ENCODE data around the gene NDUFB8.

The NDUFB8 gene

GRCh38 chr10:100506596-100507356 lies 22.9 kb downstream of the NDUFB8 start:
- Histone ChIP-seq H3K27ac (ENCODE audit: low read depth, low read length, severe bottlenecking) (no peak overlapping the region), H3K4me3 (ENCODE audit: extremely low read depth, insufficient read depth, low read length, poor library complexity, severe bottlenecking) (no peak overlapping the region), H3K36me3 (ENCODE audit: control insufficient read depth, insufficient read depth, low read length) (peaks cover 3% of the 10 kb centered on the region), H3K4me1 (ENCODE audit: control insufficient read depth, insufficient read depth, low read length, poor library complexity, severe bottlenecking) (no peaks in the 10 kb centered on the region), H3K9me3 (ENCODE audit: control insufficient read depth, low read length) (no peaks in the 10 kb centered on the region)
- WGBS, 2 experiments (ENCODE audit: insufficient coverage in 2 of 2): 92 to 94% methylated on average over 4 of the region's 5 CpGs

DNA sequence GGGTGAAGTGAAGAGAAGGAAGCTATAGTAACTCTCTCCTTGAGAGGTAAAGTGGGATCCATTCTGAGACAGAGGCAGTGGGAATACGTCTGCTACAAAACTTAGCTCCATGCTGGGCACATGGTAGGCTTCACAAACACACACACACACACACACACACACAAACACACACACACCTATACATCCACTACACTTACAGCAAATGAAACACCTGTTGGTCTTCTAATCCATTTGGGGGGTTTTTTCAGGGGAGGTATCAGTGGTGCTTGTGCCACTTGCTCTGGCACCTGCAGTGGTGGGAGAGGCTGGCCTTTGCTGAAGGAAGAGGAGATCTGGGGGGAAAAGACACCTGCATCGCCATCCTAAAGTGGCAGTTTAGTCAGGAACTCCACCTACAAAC lies 24.5 kb downstream of the NDUFB8 start:
- Histone ChIP-seq H3K36me3 (ENCODE audit: control insufficient read depth, insufficient read depth, low read length) (peaks cover 3% of the 10 kb centered on the region), H3K9me3 (ENCODE audit: control insufficient read depth, low read length) (no peaks in the 10 kb centered on the region), H3K4me1 (ENCODE audit: control insufficient read depth, insufficient read depth, low read length, poor library complexity, severe bottlenecking) (no peaks in the 10 kb centered on the region), H3K27ac (ENCODE audit: low read depth, low read length, severe bottlenecking) (no peak overlapping the region), H3K4me3 (ENCODE audit: extremely low read depth, insufficient read depth, low read length, poor library complexity, severe bottlenecking) (no peak overlapping the region)
- WGBS, 2 experiments (ENCODE audit: insufficient coverage in 2 of 2): no CpG with 5 or more reads among the region's 2 CpGs

GRCh38 chr10:100504096-100504495 lies 25.6 kb downstream of the NDUFB8 start:
- Histone ChIP-seq H3K27ac (ENCODE audit: low read depth, low read length, severe bottlenecking) (no peak overlapping the region), H3K9me3 (ENCODE audit: control insufficient read depth, low read length) (no peaks in the 10 kb centered on the region), H3K36me3 (ENCODE audit: control insufficient read depth, insufficient read depth, low read length) (peaks cover 3% of the 10 kb centered on the region), H3K4me3 (ENCODE audit: extremely low read depth, insufficient read depth, low read length, poor library complexity, severe bottlenecking) (no peak overlapping the region), H3K4me1 (ENCODE audit: control insufficient read depth, insufficient read depth, low read length, poor library complexity, severe bottlenecking) (no peaks in the 10 kb centered on the region)
- WGBS, 2 experiments (ENCODE audit: insufficient coverage in 2 of 2): 83 to 86% methylated on average over 3 to 4 of the region's 5 CpGs

DNA sequence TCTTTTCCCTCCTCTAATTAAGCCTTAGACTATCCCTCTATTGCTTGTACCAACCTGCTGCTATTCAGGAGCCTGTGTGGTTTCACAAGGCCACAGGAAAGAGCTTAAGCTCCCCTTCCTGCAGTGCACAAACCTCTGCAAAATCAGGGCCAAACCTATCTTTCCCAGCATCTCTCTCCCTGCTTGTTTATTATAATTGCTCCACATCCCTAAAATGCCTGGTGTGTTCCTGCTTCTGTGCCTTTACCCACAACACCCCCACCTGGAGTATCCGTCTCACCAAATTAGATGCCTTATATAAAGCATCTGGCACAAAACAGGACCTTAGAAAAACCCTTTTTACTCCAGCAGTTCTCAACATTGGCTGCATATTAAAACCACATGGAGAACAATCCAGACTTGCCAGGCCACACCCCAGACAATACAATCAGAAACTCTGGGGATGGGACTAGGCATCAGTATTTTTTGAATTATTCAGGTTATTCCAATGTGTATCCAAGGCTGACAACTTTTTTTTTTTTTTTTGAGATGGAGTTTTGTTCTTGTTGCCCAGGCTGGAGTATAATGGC lies 26.7 kb downstream of the NDUFB8 start:
- peaks cover 3% of the 10 kb centered on the region for H3K36me3 ChIP-seq (ENCODE audit: control insufficient read depth, insufficient read depth, low read length)
- H3K4me3 ChIP-seq (ENCODE audit: extremely low read depth, insufficient read depth, low read length, poor library complexity, severe bottlenecking): no peak overlapping the region
- H3K27ac ChIP-seq (ENCODE audit: low read depth, low read length, severe bottlenecking): no peak overlapping the region
- H3K4me1 ChIP-seq (ENCODE audit: control insufficient read depth, insufficient read depth, low read length, poor library complexity, severe bottlenecking): no peaks in the 10 kb centered on the region
- WGBS, 2 experiments (ENCODE audit: insufficient coverage in 2 of 2): 83 to 88% methylated on average over 1 of the region's 1 CpG
- no peaks in the 10 kb centered on the region for H3K9me3 ChIP-seq (ENCODE audit: control insufficient read depth, low read length)

DNA sequence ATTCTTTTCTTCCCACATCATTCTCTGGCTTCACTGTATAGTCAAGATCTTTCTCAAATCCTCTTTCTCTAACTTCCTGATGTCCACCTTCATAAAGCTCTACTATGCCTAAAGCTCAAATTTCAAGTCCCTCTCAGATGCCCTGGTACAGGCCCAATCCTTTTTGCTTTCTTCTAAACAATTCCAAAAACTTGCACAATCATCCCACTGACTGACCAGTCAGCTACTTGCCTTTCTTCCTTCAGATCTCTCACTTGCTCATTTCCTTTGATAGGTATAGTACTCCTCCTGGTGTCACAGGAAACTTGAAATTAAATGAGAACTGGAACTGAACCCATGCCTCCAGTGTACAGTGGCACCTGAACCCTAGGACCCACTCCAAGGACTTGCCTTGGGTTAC lies 28.2 kb downstream of the NDUFB8 start:
- Histone ChIP-seq H3K9me3 (ENCODE audit: control insufficient read depth, low read length) (no peaks in the 10 kb centered on the region), H3K4me3 (ENCODE audit: extremely low read depth, insufficient read depth, low read length, poor library complexity, severe bottlenecking) (no peak overlapping the region), H3K4me1 (ENCODE audit: control insufficient read depth, insufficient read depth, low read length, poor library complexity, severe bottlenecking) (no peaks in the 10 kb centered on the region), H3K36me3 (ENCODE audit: control insufficient read depth, insufficient read depth, low read length) (no peaks in the 10 kb centered on the region), H3K27ac (ENCODE audit: low read depth, low read length, severe bottlenecking) (no peak overlapping the region)

DNA sequence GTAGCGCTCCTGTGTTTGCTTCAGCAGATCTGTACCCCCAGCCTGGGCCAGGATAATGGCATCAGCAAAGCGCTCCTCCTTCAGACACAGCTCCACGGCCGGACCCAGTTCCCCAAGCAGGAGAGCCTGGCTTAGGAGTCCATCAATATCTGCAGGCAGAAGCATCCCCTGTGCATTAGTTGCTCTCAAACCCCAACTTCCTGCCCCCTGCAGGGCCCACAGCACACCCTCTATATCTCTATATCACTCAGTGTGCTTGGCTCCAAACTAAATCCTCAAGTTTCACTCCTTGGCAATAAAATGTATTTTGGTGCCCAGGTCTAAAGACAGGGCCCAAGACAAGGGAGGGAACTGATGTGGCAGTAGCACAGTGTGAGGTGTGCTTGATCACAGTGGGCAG lies 31.6 kb downstream of the NDUFB8 start:
- Histone ChIP-seq H3K9me3 (ENCODE audit: control insufficient read depth, low read length) (no peaks in the 10 kb centered on the region), H3K4me3 (ENCODE audit: extremely low read depth, insufficient read depth, low read length, poor library complexity, severe bottlenecking) (no peak overlapping the region), H3K4me1 (ENCODE audit: control insufficient read depth, insufficient read depth, low read length, poor library complexity, severe bottlenecking) (no peaks in the 10 kb centered on the region), H3K36me3 (ENCODE audit: control insufficient read depth, insufficient read depth, low read length) (peaks cover 6% of the 10 kb centered on the region), H3K27ac (ENCODE audit: low read depth, low read length, severe bottlenecking) (no peak overlapping the region)
- 90 to 97% methylated on average over 2 to 4 of the region's 4 CpGs for WGBS, 2 experiments (ENCODE audit: insufficient coverage in 2 of 2)

DNA sequence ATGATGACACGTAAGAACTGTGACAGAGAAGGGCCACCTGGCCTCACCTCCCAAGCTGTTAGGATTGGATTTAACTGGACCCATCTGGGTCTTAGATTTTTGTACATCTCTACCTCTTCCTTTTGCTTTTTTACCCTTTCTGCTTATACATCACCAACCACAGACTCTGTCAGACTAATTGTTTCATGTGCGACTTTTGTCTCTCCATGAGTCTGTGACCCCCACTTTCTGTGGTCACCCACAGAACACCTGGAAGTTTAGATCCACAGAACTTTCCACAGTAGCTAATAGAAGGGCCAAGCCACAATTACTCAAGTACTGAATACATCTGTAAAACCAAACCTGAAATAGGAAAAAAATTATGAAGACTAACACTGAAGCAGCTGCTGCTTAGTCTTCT lies 33.1 kb downstream of the NDUFB8 start:
- no peak overlapping the region for H3K4me3 ChIP-seq (ENCODE audit: extremely low read depth, insufficient read depth, low read length, poor library complexity, severe bottlenecking)
- H3K9me3 ChIP-seq (ENCODE audit: control insufficient read depth, low read length): no peaks in the 10 kb centered on the region
- 85 to 93% methylated on average over 2 of the region's 2 CpGs for WGBS, 2 experiments (ENCODE audit: insufficient coverage in 2 of 2)
- H3K27ac ChIP-seq (ENCODE audit: low read depth, low read length, severe bottlenecking): no peak overlapping the region
- no peaks in the 10 kb centered on the region for H3K4me1 ChIP-seq (ENCODE audit: control insufficient read depth, insufficient read depth, low read length, poor library complexity, severe bottlenecking)
- peaks cover 6% of the 10 kb centered on the region for H3K36me3 ChIP-seq (ENCODE audit: control insufficient read depth, insufficient read depth, low read length)

DNA sequence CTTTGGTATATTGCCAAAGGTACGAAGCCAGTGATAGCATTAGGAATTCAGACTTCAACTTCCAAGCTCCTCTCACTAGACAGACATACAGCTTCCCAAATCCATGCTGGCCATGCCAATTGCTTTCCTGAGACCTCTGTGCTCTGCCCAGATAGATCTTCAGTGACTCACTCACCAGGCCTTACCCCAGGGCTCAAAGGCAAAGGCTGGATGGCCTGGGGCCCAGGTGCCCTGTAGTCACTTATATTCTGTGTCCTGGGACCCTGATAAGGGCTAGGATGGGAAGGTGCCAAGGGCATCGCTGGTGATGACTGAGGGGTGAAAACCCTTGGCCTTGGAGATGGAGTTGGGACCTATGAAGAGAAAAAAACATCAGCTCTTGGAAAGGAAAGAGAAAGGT lies 39.1 kb downstream of the NDUFB8 start:
- 94 to 96% methylated on average over 2 of the region's 2 CpGs for WGBS, 2 experiments (ENCODE audit: insufficient coverage in 2 of 2)

GRCh38 chr10:100489396-100489795 lies 40.3 kb downstream of the NDUFB8 start:
- whole genome bisulfite sequencing, 2 experiments (ENCODE audit: insufficient coverage in 2 of 2): 82 to 87% methylated on average over 3 to 4 of the region's 5 CpGs
- Histone ChIP-seq H3K27ac (ENCODE audit: low read depth, low read length, severe bottlenecking) (no peak overlapping the region), H3K36me3 (ENCODE audit: control insufficient read depth, insufficient read depth, low read length) (no peaks in the 10 kb centered on the region), H3K4me1 (ENCODE audit: control insufficient read depth, insufficient read depth, low read length, poor library complexity, severe bottlenecking) (no peaks in the 10 kb centered on the region), H3K9me3 (ENCODE audit: control insufficient read depth, low read length) (no peaks in the 10 kb centered on the region), H3K4me3 (ENCODE audit: extremely low read depth, insufficient read depth, low read length, poor library complexity, severe bottlenecking) (no peak overlapping the region)

More for the DNA sequence above, 39.1 kb downstream of the NDUFB8 start:
- Histone ChIP-seq H3K4me1 (ENCODE audit: control insufficient read depth, insufficient read depth, low read length, poor library complexity, severe bottlenecking) (no peaks in the 10 kb centered on the region), H3K27ac (ENCODE audit: low read depth, low read length, severe bottlenecking) (no peak overlapping the region), H3K9me3 (ENCODE audit: control insufficient read depth, low read length) (no peaks in the 10 kb centered on the region), H3K4me3 (ENCODE audit: extremely low read depth, insufficient read depth, low read length, poor library complexity, severe bottlenecking) (no peak overlapping the region), H3K36me3 (ENCODE audit: control insufficient read depth, insufficient read depth, low read length) (peaks cover 3% of the 10 kb centered on the region)

DNA sequence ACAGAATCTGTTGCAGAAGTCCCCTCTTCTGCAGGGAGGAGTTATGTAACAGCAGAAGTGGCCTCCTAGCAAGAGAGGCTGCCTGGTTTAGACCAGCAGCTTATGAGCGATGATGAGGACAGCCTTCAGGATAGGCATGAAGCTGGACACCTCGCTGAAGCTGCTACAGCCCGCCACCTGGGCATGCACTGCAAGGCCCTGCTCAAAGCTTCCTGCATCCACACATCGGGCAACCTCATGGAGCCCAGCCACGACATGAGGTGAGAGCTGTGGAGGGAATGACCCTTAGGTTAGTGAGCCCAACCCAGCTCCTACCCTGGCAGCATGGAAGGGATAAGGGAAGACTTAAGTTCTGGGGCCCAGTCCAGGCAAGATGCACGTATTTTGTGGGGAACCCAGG lies 42.1 kb downstream of the NDUFB8 start:
- H3K4me1 ChIP-seq (ENCODE audit: control insufficient read depth, insufficient read depth, low read length, poor library complexity, severe bottlenecking): peaks cover 4% of the 10 kb centered on the region
- WGBS, 2 experiments (ENCODE audit: insufficient coverage in 2 of 2): 81 to 88% methylated on average over 5 to 6 of the region's 6 CpGs
- no peaks in the 10 kb centered on the region for H3K9me3 ChIP-seq (ENCODE audit: control insufficient read depth, low read length)
- H3K4me3 ChIP-seq (ENCODE audit: extremely low read depth, insufficient read depth, low read length, poor library complexity, severe bottlenecking): no peak overlapping the region
- H3K36me3 ChIP-seq (ENCODE audit: control insufficient read depth, insufficient read depth, low read length): no peaks in the 10 kb centered on the region
- no peak overlapping the region for H3K27ac ChIP-seq (ENCODE audit: low read depth, low read length, severe bottlenecking)

- Histone ChIP-seq H3K4me3 (ENCODE audit: extremely low read depth, insufficient read depth, low read length, poor library complexity, severe bottlenecking) (no peak overlapping the region), H3K9me3 (ENCODE audit: control insufficient read depth, low read length) (no peaks in the 10 kb centered on the region), H3K27ac (ENCODE audit: low read depth, low read length, severe bottlenecking) (no peak overlapping the region), H3K4me1 (ENCODE audit: control insufficient read depth, insufficient read depth, low read length, poor library complexity, severe bottlenecking) (peaks cover 9% of the 10 kb centered on the region), H3K36me3 (ENCODE audit: control insufficient read depth, insufficient read depth, low read length) (no peaks in the 10 kb centered on the region)
- 12 to 20% methylated on average over 6 to 10 of the region's 10 CpGs for WGBS, 2 experiments (ENCODE audit: insufficient coverage in 2 of 2)
These were observed 43.7 kb downstream of the NDUFB8 start for GRCh38 chr10:100485801-100486495.
